Smooth muscle cell (in vitro differentiated cells): ENCODE measurements around the gene KDM3B. TPM values are rescaled to one million over a fixed set of nuclear protein-coding genes. Genes with fewer than 3 reads are reported as not detected.

Experiments
- DNase-seq: peaks from one replicate; lab custom pipeline; 2025; ENCODE audit not compliant: unreplicated experiment; lab: John Stamatoyannopoulos, UW
- H2AFZ ChIP-seq: fragments of 200-600 bp; sonication (generic); 2 replicates; pipeline ENCODE4 v1.6.0; 2016; ENCODE audit warnings: antibody characterized with exemption, low read depth, mild to moderate bottlenecking
- H3F3A ChIP-seq: fragments of 200-600 bp; sonication (generic); 2 replicates; pipeline ENCODE4 v1.6.0; 2017; ENCODE audit warnings: antibody characterized with exemption, low read depth
- H3K27ac ChIP-seq: fragments of 200-600 bp; sonication (generic); 2 replicates; pipeline ENCODE4 v1.5.1; 2016; ENCODE audit warnings: low read depth, mild to moderate bottlenecking
- H3K27me3 ChIP-seq: fragments of 200-600 bp; sonication (generic); 2 replicates; pipeline ENCODE4 v1.6.1; 2016; ENCODE audit warnings: low read depth, mild to moderate bottlenecking
- H3K36me3 ChIP-seq: fragments of 200-600 bp; sonication (generic); 2 replicates; pipeline ENCODE4 v1.5.1; 2016; ENCODE audit warnings: low read depth
- H3K4me1 ChIP-seq: fragments of 200-600 bp; sonication (generic); 2 replicates; pipeline ENCODE4 v1.5.1; 2016; ENCODE audit warnings: low read depth
- H3K4me2 ChIP-seq: fragments of 200-600 bp; sonication (generic); 2 replicates; pipeline ENCODE4 v1.6.0; 2016; ENCODE audit warnings: mild to moderate bottlenecking
- H3K4me3 ChIP-seq: fragments of 200-600 bp; sonication (generic); 2 replicates; pipeline ENCODE4 v1.5.1; 2016; ENCODE audit warnings: mild to moderate bottlenecking
- H3K79me2 ChIP-seq: fragments of 200-600 bp; sonication (generic); 2 replicates; pipeline ENCODE4 v1.6.0; 2016; ENCODE audit warnings: low read depth, mild to moderate bottlenecking
- H3K9ac ChIP-seq: fragments of 200-600 bp; sonication (generic); 2 replicates; pipeline ENCODE4 v1.6.0; 2016; ENCODE audit warnings: low read depth
- H3K9me3 ChIP-seq: fragments of 200-600 bp; sonication (generic); replicated peaks from 2 replicates; pipeline ENCODE4 v1.5.1; 2016; ENCODE audit warnings: low read depth
- H4K20me1 ChIP-seq: fragments of 200-600 bp; sonication (generic); 2 replicates; pipeline ENCODE4 v1.6.0; 2016; ENCODE audit warnings: low read depth
- WGBS: methylation state at CpG from one replicate; pipeline ENCODE4 v1.1.7; 2016; ENCODE audit warnings: low lambda C conversion rate; 5-methylcytosine and 5-hydroxymethylcytosine counted together
- polyA plus RNA-seq: library from polyadenylated mRNA; unstranded; fragments of >200 nt; fragmentation: Nextera tagmentation; extraction: Ambion mirVana; gene quantifications from 2 replicates; pipeline ENCODE4 v1.2.1, GENCODE V29; 2016
- small RNA-seq: library from RNA; depleted of rRNA; stranded (forward); fragments of <200 nt; gene quantifications from one replicate; pipeline ENCODE3, GENCODE V24; 2014
- total RNA-seq: library from RNA; depleted of rRNA; stranded (reverse); fragments of >200 nt; gene quantifications from 2 replicates; pipeline ENCODE4 v1.2.3, GENCODE V29; 2014
- TF ChIP-seq, protein P1 (sequence below): fragments of 200-600 bp; sonication (generic); IDR thresholded peaks from 2 replicates; pipeline ENCODE4 v1.5.1; 2017; ENCODE audit warnings: borderline replicate concordance, mild to moderate bottlenecking, antibody characterized with exemption; ENCODE audit not compliant: insufficient read depth, poor library complexity, severe bottlenecking

Gene KDM3B
- total and polyA plus RNA-seq, 2 experiments from 2014 or later, result 16.5 to 43.1 TPM

DNA sequence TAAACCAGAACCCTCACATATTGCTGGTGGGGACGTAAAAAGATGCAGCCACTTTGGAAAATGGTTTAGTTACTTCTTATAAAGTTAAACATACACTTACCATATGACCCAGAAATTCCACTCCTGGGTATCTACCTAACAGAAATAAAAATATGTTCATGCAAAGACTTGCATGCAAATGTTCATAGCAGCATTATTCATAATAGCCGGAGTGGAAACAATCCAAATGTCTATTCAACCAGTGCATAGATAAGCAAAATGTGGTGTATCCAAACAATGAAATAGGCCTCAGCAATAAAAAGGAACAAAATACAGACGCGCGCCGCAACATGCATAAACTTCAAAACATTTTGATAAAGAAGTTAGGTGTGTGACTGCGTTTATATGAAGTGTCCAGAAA, 124.4 kb downstream of the KDM3B start:
- 96% methylated on average over 7 of the region's 7 CpGs for WGBS
- Histone ChIP-seq H3K4me3 (no peak overlapping the region), H3K36me3 (no peaks in the 10 kb centered on the region), H3K27ac (no peak overlapping the region), H2AFZ (no peak overlapping the region), H3K9ac (no peak overlapping the region), H3K79me2 (no peaks in the 10 kb centered on the region), H3K27me3 (no peaks in the 10 kb centered on the region), H3K4me2 (no peak overlapping the region), H3K9me3 (no peaks in the 10 kb centered on the region), H3F3A (no peaks in the 10 kb centered on the region), H3K4me1 (no peaks in the 10 kb centered on the region), H4K20me1 (no peaks in the 10 kb centered on the region)
- TF ChIP-seq, protein P1, sequence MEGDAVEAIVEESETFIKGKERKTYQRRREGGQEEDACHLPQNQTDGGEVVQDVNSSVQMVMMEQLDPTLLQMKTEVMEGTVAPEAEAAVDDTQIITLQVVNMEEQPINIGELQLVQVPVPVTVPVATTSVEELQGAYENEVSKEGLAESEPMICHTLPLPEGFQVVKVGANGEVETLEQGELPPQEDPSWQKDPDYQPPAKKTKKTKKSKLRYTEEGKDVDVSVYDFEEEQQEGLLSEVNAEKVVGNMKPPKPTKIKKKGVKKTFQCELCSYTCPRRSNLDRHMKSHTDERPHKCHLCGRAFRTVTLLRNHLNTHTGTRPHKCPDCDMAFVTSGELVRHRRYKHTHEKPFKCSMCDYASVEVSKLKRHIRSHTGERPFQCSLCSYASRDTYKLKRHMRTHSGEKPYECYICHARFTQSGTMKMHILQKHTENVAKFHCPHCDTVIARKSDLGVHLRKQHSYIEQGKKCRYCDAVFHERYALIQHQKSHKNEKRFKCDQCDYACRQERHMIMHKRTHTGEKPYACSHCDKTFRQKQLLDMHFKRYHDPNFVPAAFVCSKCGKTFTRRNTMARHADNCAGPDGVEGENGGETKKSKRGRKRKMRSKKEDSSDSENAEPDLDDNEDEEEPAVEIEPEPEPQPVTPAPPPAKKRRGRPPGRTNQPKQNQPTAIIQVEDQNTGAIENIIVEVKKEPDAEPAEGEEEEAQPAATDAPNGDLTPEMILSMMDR, result no peak
- no peak for DNase-seq

DNA sequence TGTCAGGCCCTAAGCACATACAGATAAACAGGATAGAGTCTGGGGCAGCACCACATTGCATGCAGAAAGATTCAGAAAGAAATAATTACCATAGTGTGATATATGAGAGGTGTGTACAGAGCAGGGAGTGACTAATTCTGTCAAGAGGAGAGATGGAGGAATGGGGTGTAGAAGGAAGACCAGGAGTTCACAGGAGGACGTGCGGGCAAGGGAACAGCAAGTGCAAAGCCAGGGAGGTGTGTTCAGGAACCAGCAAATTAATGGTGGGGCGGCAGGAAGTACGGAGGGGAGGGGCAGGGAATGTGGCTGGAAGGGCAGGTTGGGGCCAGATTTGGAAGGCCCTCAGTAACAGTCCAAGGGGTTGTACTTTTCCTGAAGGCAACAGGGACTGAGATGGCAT, 130.2 kb downstream of the KDM3B start:
- no peaks in the 10 kb centered on the region for H4K20me1 ChIP-seq
- TF ChIP-seq, protein P1, result no peak
- no peaks in the 10 kb centered on the region for H3K79me2 ChIP-seq
- peaks cover 6% of the 10 kb centered on the region for H3K4me1 ChIP-seq
- H3K9ac ChIP-seq, result no peak overlapping the region
- H3K4me2 ChIP-seq, result no peak overlapping the region
- H2AFZ ChIP-seq, result no peak overlapping the region
- 80% methylated on average over 4 of the region's 4 CpGs for WGBS
- no peak overlapping the region for H3K4me3 ChIP-seq
- DNase-seq, result no peak
- H3K27me3 ChIP-seq, result no peaks in the 10 kb centered on the region
- no peak overlapping the region for H3K27ac ChIP-seq
- H3K9me3 ChIP-seq, result no peaks in the 10 kb centered on the region
- peaks cover 4% of the 10 kb centered on the region for H3F3A ChIP-seq
- H3K36me3 ChIP-seq, result no peaks in the 10 kb centered on the region

Small RNA genes within 50 kb of the gene (small RNA-seq; reads per million reads assigned to genes)
- not detected for gene AC113403.1

Other genes with a start within 250 kb of the KDM3B start
- gene NME5, start 213.3 kb upstream of the KDM3B start, total RNA-seq, result 0.67 and 2.7 TPM in 2 replicates
- 1.2 and 2.1 TPM in 2 replicates for gene NME5, start 213.3 kb upstream of the KDM3B start, polyA plus RNA-seq
- 24.2 and 25.1 TPM in 2 replicates for gene BRD8, start 174.1 kb upstream of the KDM3B start, total RNA-seq
- 34.3 and 41.2 TPM in 2 replicates for gene BRD8, start 174.1 kb upstream of the KDM3B start, polyA plus RNA-seq
- 8.8 and 10.7 TPM in 2 replicates for gene KIF20A, start 173.6 kb upstream of the KDM3B start, total RNA-seq
- 7.8 and 9.4 TPM in 2 replicates for gene KIF20A, start 173.6 kb upstream of the KDM3B start, polyA plus RNA-seq
- gene CDC23, start 139.4 kb upstream of the KDM3B start, total RNA-seq, result 37.2 and 61.0 TPM in 2 replicates
- 39.5 and 43.5 TPM in 2 replicates for gene CDC23, start 139.4 kb upstream of the KDM3B start, polyA plus RNA-seq
- 0.36 TPM in 1 of 2 replicates, not detected in the other for gene GFRA3, start 78.1 kb upstream of the KDM3B start, total RNA-seq
- 0.09 and 2.7 TPM in 2 replicates for gene GFRA3, start 78.1 kb upstream of the KDM3B start, polyA plus RNA-seq
- 2.6 and 4.3 TPM in 2 replicates for gene CDC25C, start 20.9 kb upstream of the KDM3B start, total RNA-seq
- 1.7 and 3.0 TPM in 2 replicates for gene CDC25C, start 20.9 kb upstream of the KDM3B start, polyA plus RNA-seq
- gene FAM53C, start 14.4 kb upstream of the KDM3B start, total RNA-seq, result 34.8 and 48.1 TPM in 2 replicates
- gene FAM53C, start 14.4 kb upstream of the KDM3B start, polyA plus RNA-seq, result 44.5 and 45.1 TPM in 2 replicates
- 4.0 and 4.3 TPM in 2 replicates for gene REEP2, start 86.4 kb downstream of the KDM3B start, total RNA-seq
- gene REEP2, start 86.4 kb downstream of the KDM3B start, polyA plus RNA-seq, result 5.4 and 7.7 TPM in 2 replicates
- gene EGR1, start 112.8 kb downstream of the KDM3B start, total RNA-seq, result 205 and 250 TPM in 2 replicates
- gene EGR1, start 112.8 kb downstream of the KDM3B start, polyA plus RNA-seq, result 851 and 1,110 TPM in 2 replicates
- gene ETF1, start 190.6 kb downstream of the KDM3B start, total RNA-seq, result 98.0 and 100 TPM in 2 replicates
- 44.0 and 48.7 TPM in 2 replicates for gene ETF1, start 190.6 kb downstream of the KDM3B start, polyA plus RNA-seq
- 263 and 317 TPM in 2 replicates for gene HSPA9, start 222.7 kb downstream of the KDM3B start, total RNA-seq
- gene HSPA9, start 222.7 kb downstream of the KDM3B start, polyA plus RNA-seq, result 136 and 157 TPM in 2 replicates